GM19452 (cell line): ENCODE results near the gene OR52E8.
A peak's percentile ranks its signal among the peaks of the same experiment; 100 is the strongest.

Experiments used
- ATAC-seq: cut with Tn5 transposase; IDR thresholded peaks from one replicate; pipeline ENCODE4 v1.9.1; 2021; ENCODE audit not compliant: unreplicated experiment

The OR52E8 gene

GRCh38 chr11:5857590-5857989, at the start of gene OR52E8:
TSS of gene OR52E8 (minus strand) at chr11:5857690. CDS start at chr11:5857690, 0 bp downstream.
- ATAC-seq = no peak

GRCh38 chr11:5899534-5899933, 42.0 kb upstream of the OR52E8 start:
- no peak for ATAC-seq

- ATAC-seq = no peak
These were observed 35.4 kb upstream of the OR52E8 start, which contains the start of gene OR52E5 for GRCh38 chr11:5892908-5893307. TSS of gene OR52E5 (plus strand) at chr11:5893208. CDS start at chr11:5900777, 7,569 bp downstream.

- ATAC-seq = no peak
These were observed 33.8 kb upstream of the OR52E8 start for GRCh38 chr11:5891216-5891800.

GRCh38 chr11:5887661-5888060, 30.2 kb upstream of the OR52E8 start:
- ATAC-seq = no peak

GRCh38 chr11:5887172-5887571, 29.7 kb upstream of the OR52E8 start:
- ATAC-seq = no peak

GRCh38 chr11:5881756-5882155, 24.3 kb upstream of the OR52E8 start:
- ATAC-seq = no peak

- no peak for ATAC-seq
These were observed 22.8 kb upstream of the OR52E8 start, which contains the start of gene OR52E4 for GRCh38 chr11:5880329-5880728. TSS of gene OR52E4 (plus strand) at chr11:5880629. CDS start at chr11:5884293, 3,664 bp downstream.

- ATAC-seq = no peak
These were observed 21.1 kb upstream of the OR52E8 start for GRCh38 chr11:5878564-5878963.

GRCh38 chr11:5865826-5866225, 8.3 kb upstream of the OR52E8 start:
- ATAC-seq = no peak

- no peak for ATAC-seq
These were observed 6.5 kb downstream of the OR52E8 start for GRCh38 chr11:5851002-5851401.

GRCh38 chr11:5847711-5848110, 9.8 kb downstream of the OR52E8 start:
- ATAC-seq = no peak

GRCh38 chr11:5846701-5847100, 10.8 kb downstream of the OR52E8 start:
- ATAC-seq = no peak

- no peak for ATAC-seq
These were observed 15.7 kb downstream of the OR52E8 start, which contains the start of gene OR52E6 for GRCh38 chr11:5841797-5842196. TSS of gene OR52E6 (minus strand) at chr11:5841897. CDS start at chr11:5841897, 0 bp downstream.

GRCh38 chr11:5837695-5838094, 19.8 kb downstream of the OR52E8 start:
- no peak for ATAC-seq

- no peak for ATAC-seq
These were observed 24.0 kb downstream of the OR52E8 start for GRCh38 chr11:5833446-5833845.

- ATAC-seq = no peak
These were observed 26.2 kb downstream of the OR52E8 start for GRCh38 chr11:5831196-5831829.

GRCh38 chr11:5818245-5818886, 39.1 kb downstream of the OR52E8 start:
- peak; percentile 58 for ATAC-seq

- no peak for ATAC-seq
These were observed 42.0 kb downstream of the OR52E8 start for GRCh38 chr11:5815534-5815933.

GRCh38 chr11:5809905-5810795, 47.3 kb downstream of the OR52E8 start:
- ATAC-seq = no peak

- peak; percentile 37 for ATAC-seq
These were observed 48.4 kb downstream of the OR52E8 start for GRCh38 chr11:5809122-5809519.
